Measurements from ENCODE around the gene KIF20A.
"Not testable (repeated sequence)": the region's sequence is repeated elsewhere in the genome, so short reads cannot be mapped to it uniquely, and the experiment has no call there.

The KIF20A gene

GRCh38 chr5:138188626-138189025, 9.7 kb downstream of the KIF20A start:
- DNase-seq = no peak

GRCh38 chr5:138192826-138193225, 13.9 kb downstream of the KIF20A start:
- no peak for DNase-seq

GRCh38 chr5:138193859-138194258, 14.9 kb downstream of the KIF20A start:
- DNase-seq = not testable (repeated sequence)

- DNase-seq = no peak
Measured at GRCh38 chr5:138210985-138211384, 32.1 kb downstream of the KIF20A start.

GRCh38 chr5:138212828-138213160, 33.9 kb downstream of the KIF20A start:
- no peak for DNase-seq

GRCh38 chr5:138213161-138214029, 34.5 kb downstream of the KIF20A start, which contains the start of gene CDC23:
Gene CDC23, minus strand, starts transcription at chr5:138213323. Its CDS starts 11 bp downstream, at chr5:138213312.
- peak; percentile 10 for DNase-seq

GRCh38 chr5:138216799-138217198, 37.9 kb downstream of the KIF20A start:
- no peak for DNase-seq

- no peak for DNase-seq
Measured at GRCh38 chr5:138223532-138223931, 44.6 kb downstream of the KIF20A start.

GRCh38 chr5:138224712-138225111, 45.8 kb downstream of the KIF20A start:
- DNase-seq = no peak

- DNase-seq = no peak
Measured at GRCh38 chr5:138226910-138227309, 48.0 kb downstream of the KIF20A start.

GRCh38 chr5:138229387-138229786, 50.5 kb downstream of the KIF20A start:
- no peak for DNase-seq

- DNase-seq = no peak
Measured at GRCh38 chr5:138230261-138230660, 51.3 kb downstream of the KIF20A start.

- DNase-seq = no peak
Measured at GRCh38 chr5:138230981-138231589, 52.2 kb downstream of the KIF20A start.

GRCh38 chr5:138233280-138233679, 54.4 kb downstream of the KIF20A start:
- DNase-seq = no peak

GRCh38 chr5:138234651-138235050, 55.7 kb downstream of the KIF20A start:
- DNase-seq = no peak
